Thymus (tissue), 11 donors: ENCODE measurements around the gene HOXA11. TPM values are rescaled to one million over a fixed set of nuclear protein-coding genes. Genes with fewer than 3 reads are reported as not detected.
A peak's percentile ranks its signal among the peaks of the same experiment; 100 is the strongest.

Experiments
- DNase-seq, 9 donors: peaks; one replicate each; pipeline ENCODE4 v3.0.0-alpha.2; 2013; ENCODE audit warnings: low spot score in 9 of 9, low read depth in 6 of 9, missing footprints in 1 of 9
- H3K27ac ChIP-seq, 2 donors: one replicate each; pipeline ENCODE4 v1.5.1; 2013; ENCODE audit warnings: control low read depth in 1 of 2, low read depth in 1 of 2, low read length in 1 of 2, mild to moderate bottlenecking in 1 of 2, moderate library complexity in 1 of 2
- H3K27me3 ChIP-seq, 2 donors: one replicate each; pipeline ENCODE4 v1.5.1; 2013; ENCODE audit warnings: low read length in 1 of 2; ENCODE audit not compliant: control insufficient read depth in 2 of 2, insufficient read depth in 1 of 2
- H3K36me3 ChIP-seq, 2 donors: one replicate each; pipeline ENCODE4 v1.5.1; 2013; ENCODE audit warnings: low read length in 1 of 2, mild to moderate bottlenecking in 1 of 2, moderate library complexity in 1 of 2; ENCODE audit not compliant: control insufficient read depth in 2 of 2, insufficient read depth in 2 of 2
- H3K4me1 ChIP-seq, 2 donors: one replicate each; pipeline ENCODE4 v1.5.1; 2013; ENCODE audit warnings: low read length in 2 of 2; ENCODE audit not compliant: control insufficient read depth in 2 of 2, insufficient read depth in 2 of 2
- H3K4me3 ChIP-seq, 2 donors: one replicate each; pipeline ENCODE4 v1.5.1; 2013; ENCODE audit warnings: low read length in 2 of 2, control low read depth in 1 of 2, mild to moderate bottlenecking in 1 of 2
- H3K9me3 ChIP-seq, 2 donors: one replicate each; pipeline ENCODE4 v1.5.1; 2013; ENCODE audit warnings: low read length in 1 of 2, mild to moderate bottlenecking in 1 of 2; ENCODE audit not compliant: control insufficient read depth in 2 of 2, insufficient read depth in 1 of 2
- WGBS: extraction: QIAGEN DNeasy Blood & Tissue Kit; methylation state at CpG from one replicate; pipeline ENCODE4 v1.1.7; 2013; 5-methylcytosine and 5-hydroxymethylcytosine counted together
- polyA plus RNA-seq: library from polyadenylated mRNA; stranded (reverse); fragments of 200-250 nt; gene quantifications from one replicate; pipeline ENCODE4 v1.2.3, GENCODE V29; 2013
- total RNA-seq: library from RNA; stranded (reverse); fragments of 120-200 nt; gene quantifications from one replicate; pipeline ENCODE4 v1.2.4, GENCODE V29; 2013
- donor health status: healthy.

The HOXA11 gene
- total and polyA plus RNA-seq, 2 donors: under 0.01 TPM; not detected in 1

GRCh38 chr7:27189295-27189996 is 4.4 kb upstream of the HOXA11 start:
- Histone ChIP-seq H3K9me3 (peaks cover 0 to 23% of the 10 kb centered on the region in 2 donors), H3K4me3 (no peak overlapping the region), H3K27ac (no peak overlapping the region), H3K27me3 (peaks cover 72 to 100% of the 10 kb centered on the region in 2 donors), H3K4me1 (peaks cover 12 to 39% of the 10 kb centered on the region in 2 donors), H3K36me3 (no peaks in the 10 kb centered on the region)
- 14% methylated on average over 22 of the region's 22 CpGs for WGBS
- no peak for DNase-seq

DNA sequence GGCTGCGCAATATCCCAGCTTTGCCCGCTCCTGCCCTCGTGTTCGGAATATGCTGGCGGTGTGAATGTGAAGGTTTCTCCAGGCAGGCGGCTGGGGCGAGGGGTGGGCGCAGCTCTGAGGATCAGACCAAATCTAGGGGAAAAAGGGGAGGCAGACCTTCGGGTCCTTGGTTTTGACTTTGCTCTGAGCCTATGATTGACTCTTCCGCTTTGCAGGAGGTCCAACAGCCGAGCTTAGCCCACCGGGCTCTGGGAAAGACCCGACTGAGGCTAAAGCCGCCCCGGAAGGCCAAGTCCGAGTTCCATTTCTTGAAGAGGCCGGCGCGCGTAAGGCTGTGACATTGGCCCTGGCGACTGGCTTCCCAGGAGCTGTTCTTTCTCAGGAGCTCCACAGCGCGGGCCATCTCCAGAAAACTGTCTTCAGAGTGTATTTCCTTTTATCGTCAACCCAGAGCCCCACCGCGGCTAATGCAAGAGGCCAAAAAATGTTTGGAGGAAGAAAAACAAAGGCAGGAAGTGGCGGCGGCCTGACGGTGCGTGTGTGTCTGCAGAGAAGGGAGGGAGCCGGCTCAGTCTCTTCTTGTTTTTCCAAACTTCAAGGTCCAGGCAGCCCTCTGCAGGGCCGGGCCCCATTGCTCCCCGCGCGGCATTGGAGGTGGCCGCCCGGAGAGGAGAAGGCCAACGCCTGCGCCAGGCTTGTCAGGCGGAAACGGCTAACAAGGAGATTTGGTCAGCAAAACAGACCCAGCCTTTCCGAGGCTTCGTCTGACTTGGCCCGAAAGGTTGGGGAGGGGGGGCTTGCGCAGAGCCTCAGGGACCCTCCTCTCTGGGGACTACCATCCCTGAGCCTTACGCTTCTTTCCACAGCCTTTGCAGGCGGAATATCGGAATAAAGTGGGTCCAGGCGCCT is 3.6 kb upstream of the HOXA11 start:
- DNase-seq: peak in 1 of 9 donors; percentile 62
- Histone ChIP-seq H3K9me3 (peaks cover 0 to 23% of the 10 kb centered on the region in 2 donors), H3K4me3 (peak overlapping the region in 1 of 2 donors; percentile 20), H3K36me3 (no peaks in the 10 kb centered on the region), H3K27ac (no peak overlapping the region), H3K4me1 (peaks cover 14 to 46% of the 10 kb centered on the region in 2 donors), H3K27me3 (peaks cover 77 to 100% of the 10 kb centered on the region in 2 donors)
- 4% methylated on average over 49 of the region's 49 CpGs for WGBS

- Histone ChIP-seq H3K27ac (no peak overlapping the region), H3K9me3 (peaks cover 0 to 23% of the 10 kb centered on the region in 2 donors), H3K36me3 (no peaks in the 10 kb centered on the region), H3K4me3 (peak overlapping the region in 1 of 2 donors; percentile 20), H3K27me3 (peaks cover 75 to 100% of the 10 kb centered on the region in 2 donors), H3K4me1 (peaks cover 14 to 50% of the 10 kb centered on the region in 2 donors)
- DNase-seq: no peak
- 5% methylated on average over 46 of the region's 46 CpGs for WGBS
These were observed 2.7 kb upstream of the HOXA11 start for GRCh38 chr7:27187475-27188385.

DNA sequence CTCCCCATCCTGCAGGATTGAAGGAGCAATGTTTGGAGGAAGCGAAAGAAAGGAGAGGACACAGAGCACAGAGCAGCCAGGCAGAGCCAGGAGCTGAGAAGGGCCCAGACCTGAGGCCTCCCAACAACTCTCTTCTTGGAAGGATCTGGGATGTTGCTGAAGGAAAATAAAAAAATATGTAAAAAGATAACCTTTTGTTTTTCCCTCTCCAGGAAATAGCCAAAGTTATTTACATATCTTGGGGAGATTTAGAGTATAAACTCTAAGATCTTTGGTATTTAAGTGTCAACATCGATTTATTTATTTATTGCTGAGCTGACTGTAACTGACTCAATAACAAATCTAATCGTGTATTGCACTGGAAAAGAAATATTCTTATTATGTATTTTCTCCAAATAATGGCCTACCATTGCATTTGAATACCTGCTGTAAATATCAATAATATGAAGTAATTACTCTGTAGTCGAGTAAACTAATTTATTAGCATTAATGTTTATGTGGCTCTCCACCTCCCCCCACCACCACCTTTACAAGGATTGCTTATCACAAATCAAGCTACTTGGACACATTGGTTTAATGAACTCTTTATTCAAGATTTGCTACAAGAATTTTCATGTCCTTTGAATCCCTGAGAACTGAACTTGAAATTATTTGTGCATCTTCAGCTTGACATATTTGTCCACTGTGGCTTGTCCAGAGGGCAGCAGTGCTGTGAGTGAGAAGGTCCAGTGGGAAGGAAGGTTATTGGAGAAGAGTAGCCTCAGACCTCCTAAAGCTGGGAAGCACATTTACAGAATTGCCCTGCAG is 1.8 kb upstream of the HOXA11 start:
- WGBS: 18% methylated on average over 4 of the region's 4 CpGs
- Histone ChIP-seq H3K27me3 (peaks cover 76 to 100% of the 10 kb centered on the region in 2 donors), H3K36me3 (no peaks in the 10 kb centered on the region), H3K27ac (no peak overlapping the region), H3K4me1 (peaks cover 14 to 45% of the 10 kb centered on the region in 2 donors), H3K4me3 (no peak overlapping the region), H3K9me3 (peaks cover 0 to 18% of the 10 kb centered on the region in 2 donors)
- no peak for DNase-seq

DNA sequence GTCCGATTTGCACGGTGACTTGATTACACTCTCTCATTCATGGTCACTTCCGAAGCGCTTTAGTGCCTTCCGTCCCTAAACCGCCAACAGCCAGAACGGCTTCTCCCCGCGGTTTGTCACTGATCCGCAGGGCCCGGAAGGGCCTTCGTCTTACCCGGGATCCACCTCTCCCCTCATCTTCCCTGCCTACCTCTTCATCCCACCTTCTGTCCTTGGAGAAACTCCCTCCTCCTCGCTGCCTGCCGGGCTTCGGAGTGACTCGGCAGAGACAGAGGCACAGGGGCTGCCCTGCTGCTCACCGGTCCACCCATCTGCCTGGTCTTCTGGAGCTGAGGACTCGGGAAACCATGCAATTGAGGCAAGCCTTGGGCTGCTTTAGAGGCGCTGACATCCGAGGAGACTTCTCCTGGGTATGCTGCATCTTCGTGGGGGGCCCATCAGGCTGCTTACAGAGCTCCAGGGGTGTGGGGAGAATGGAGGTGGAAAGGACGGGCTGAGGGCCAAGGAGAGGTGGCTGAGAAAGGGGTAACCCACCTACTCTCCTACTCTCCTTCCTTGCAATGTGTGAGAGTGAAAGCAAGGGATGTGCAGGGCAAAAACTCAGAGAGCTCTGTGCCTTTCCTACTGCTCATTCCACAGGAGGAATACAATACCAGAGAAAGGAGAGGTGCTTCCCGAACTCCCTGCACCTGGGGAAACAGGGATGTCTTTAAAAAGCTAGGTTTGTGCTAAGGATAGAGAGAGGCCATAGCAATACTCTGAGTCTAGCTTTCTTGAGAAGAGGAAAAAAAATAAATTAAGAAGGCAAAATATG is 1.0 kb upstream of the HOXA11 start:
- peaks cover 14 to 45% of the 10 kb centered on the region in 2 donors for H3K4me1 ChIP-seq
- no peak for DNase-seq

GRCh38 chr7:27184337-27185012 is 557 bp downstream of the HOXA11 start:
- H3K4me1 ChIP-seq: peaks cover 14 to 53% of the 10 kb centered on the region in 2 donors
- H3K4me3 ChIP-seq: peak overlapping the region in 1 of 2 donors; percentile 35
- H3K27me3 ChIP-seq: peaks cover 70 to 100% of the 10 kb centered on the region in 2 donors

More for the DNA sequence above, 1.0 kb upstream of the HOXA11 start:
- Histone ChIP-seq H3K27me3 (peaks cover 77 to 100% of the 10 kb centered on the region in 2 donors), H3K9me3 (peaks cover 0 to 16% of the 10 kb centered on the region in 2 donors), H3K36me3 (no peaks in the 10 kb centered on the region), H3K27ac (no peak overlapping the region), H3K4me3 (no peak overlapping the region)
- WGBS: 6% methylated on average over 24 of the region's 24 CpGs

GRCh38 chr7:27183682-27184336 is 1.2 kb downstream of the HOXA11 start:
- peaks cover 14 to 55% of the 10 kb centered on the region in 2 donors for H3K4me1 ChIP-seq
- H3K27ac ChIP-seq: no peak overlapping the region
- no peaks in the 10 kb centered on the region for H3K36me3 ChIP-seq
- H3K27me3 ChIP-seq: peaks cover 70 to 100% of the 10 kb centered on the region in 2 donors
- DNase-seq: no peak
- H3K9me3 ChIP-seq: peaks cover 0 to 10% of the 10 kb centered on the region in 2 donors
- peak overlapping the region in 1 of 2 donors; percentile 35 for H3K4me3 ChIP-seq
- whole genome bisulfite sequencing: 3% methylated on average over 30 of the region's 30 CpGs

More at GRCh38 chr7:27184337-27185012, 557 bp downstream of the HOXA11 start:
- no peak for DNase-seq
- WGBS: 2% methylated on average over 72 of the region's 72 CpGs
- H3K9me3 ChIP-seq: peaks cover 0 to 16% of the 10 kb centered on the region in 2 donors
- H3K27ac ChIP-seq: no peak overlapping the region
- H3K36me3 ChIP-seq: no peaks in the 10 kb centered on the region
